ENCODE measurements around the gene FNDC8.

FNDC8 gene

DNA sequence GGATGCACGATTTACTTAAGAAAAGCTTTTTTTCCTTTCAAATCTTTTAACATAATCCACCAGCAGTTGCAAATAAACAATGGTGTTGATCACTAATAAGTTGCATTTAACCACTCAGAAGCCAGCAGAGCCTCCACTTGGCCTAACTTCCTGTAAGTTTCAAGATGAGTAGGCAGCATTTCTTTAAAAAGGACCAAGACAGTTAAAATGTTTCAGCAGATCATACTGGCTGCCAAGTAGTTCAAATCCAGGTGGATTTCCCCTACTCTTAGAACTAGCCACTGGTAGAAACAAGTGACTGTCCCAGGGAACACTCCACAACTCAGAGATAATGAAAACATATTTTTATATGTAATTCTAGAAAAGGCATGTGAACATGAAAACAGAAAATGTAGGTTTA, 40.9 kb upstream of the FNDC8 start:
- DNase-seq (ENCODE audit: low read depth): no peak

DNA sequence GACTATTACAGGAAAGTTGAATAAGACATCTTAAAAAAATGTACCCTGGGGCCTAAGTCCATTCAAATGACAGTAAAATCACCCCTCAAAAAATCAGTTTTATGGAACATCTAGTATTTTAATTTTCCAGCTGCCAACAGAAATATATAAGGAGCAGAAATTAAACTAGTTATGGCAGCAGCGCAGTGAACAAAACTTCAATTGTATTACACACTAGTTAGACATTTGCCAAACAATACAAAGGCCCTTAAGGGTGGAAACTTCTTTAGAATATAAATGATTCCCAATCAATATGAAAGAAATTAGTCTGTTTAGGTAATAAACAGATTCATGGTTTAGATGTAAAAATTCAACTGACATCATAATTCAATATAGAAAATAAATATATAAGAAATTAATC, 39.8 kb upstream of the FNDC8 start:
- DNase-seq (ENCODE audit: low read depth): no peak
- TF ChIP-seq, protein P1, sequence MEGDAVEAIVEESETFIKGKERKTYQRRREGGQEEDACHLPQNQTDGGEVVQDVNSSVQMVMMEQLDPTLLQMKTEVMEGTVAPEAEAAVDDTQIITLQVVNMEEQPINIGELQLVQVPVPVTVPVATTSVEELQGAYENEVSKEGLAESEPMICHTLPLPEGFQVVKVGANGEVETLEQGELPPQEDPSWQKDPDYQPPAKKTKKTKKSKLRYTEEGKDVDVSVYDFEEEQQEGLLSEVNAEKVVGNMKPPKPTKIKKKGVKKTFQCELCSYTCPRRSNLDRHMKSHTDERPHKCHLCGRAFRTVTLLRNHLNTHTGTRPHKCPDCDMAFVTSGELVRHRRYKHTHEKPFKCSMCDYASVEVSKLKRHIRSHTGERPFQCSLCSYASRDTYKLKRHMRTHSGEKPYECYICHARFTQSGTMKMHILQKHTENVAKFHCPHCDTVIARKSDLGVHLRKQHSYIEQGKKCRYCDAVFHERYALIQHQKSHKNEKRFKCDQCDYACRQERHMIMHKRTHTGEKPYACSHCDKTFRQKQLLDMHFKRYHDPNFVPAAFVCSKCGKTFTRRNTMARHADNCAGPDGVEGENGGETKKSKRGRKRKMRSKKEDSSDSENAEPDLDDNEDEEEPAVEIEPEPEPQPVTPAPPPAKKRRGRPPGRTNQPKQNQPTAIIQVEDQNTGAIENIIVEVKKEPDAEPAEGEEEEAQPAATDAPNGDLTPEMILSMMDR (IDR thresholded peaks at IDR 0.05; ENCODE audit: insufficient read depth, low read depth, low read length, missing control alignments): no peak
- no peak overlapping the region for H3K4me3 ChIP-seq (ENCODE audit: low read length)

More for the DNA sequence above, 40.9 kb upstream of the FNDC8 start:
- H3K4me3 ChIP-seq (ENCODE audit: low read length): no peak overlapping the region
- TF ChIP-seq, protein P1 (IDR thresholded peaks at IDR 0.05; ENCODE audit: insufficient read depth, low read depth, low read length, missing control alignments): no peak

DNA sequence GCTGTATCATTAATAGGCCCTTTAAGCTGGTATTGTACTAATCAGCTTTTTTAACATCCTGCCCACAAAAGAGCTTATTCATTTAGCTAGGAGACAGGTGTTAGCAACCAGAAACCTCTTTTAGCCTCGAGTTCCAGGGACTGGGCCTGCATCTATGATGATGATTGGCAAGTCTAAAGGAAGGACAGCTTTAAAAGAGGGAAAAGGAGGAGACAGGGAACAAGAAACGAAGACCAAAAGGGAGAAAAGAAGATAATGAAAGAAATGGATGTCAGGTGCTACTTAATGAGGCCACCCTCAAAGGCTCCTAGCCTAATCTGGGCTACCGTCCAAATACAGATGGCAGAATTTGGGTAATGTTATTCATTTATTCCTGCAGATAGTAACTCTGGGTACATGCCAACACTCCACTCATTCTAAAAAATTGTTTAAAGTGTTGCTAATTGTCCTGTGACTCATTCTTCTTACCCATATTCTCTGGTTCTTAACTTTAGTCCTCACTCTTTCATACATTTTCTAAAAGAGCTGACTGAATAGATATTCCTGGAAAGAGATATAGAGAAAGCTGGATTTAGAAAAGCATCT, 39.2 kb upstream of the FNDC8 start:
- DNase-seq (ENCODE audit: low read depth): peak; percentile 84
- no peak overlapping the region for H3K4me3 ChIP-seq (ENCODE audit: low read length)
- TF ChIP-seq, protein P1 (IDR thresholded peaks at IDR 0.05; ENCODE audit: insufficient read depth, low read depth, low read length, missing control alignments): no peak

DNA sequence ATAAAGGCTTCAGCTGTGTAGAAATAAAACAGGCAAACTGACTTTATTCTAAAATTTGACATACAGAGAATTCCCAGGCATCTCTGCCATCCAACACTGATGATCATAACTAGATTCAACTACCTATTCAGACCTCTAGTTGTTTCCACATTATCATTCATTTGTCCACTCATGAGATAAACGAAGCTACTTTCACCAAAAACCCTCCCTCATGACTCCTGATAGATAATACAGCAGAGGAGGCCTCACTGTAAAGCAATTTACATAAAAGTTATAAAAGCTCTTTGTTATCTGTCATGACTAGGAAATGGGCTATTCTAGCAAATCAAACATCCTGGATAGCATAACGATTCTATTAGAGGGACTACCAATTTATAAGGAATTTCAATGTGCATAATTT, 38.3 kb upstream of the FNDC8 start:
- TF ChIP-seq, protein P1 (IDR thresholded peaks at IDR 0.05; ENCODE audit: insufficient read depth, low read depth, low read length, missing control alignments): no peak
- no peak overlapping the region for H3K4me3 ChIP-seq (ENCODE audit: low read length)
- DNase-seq (ENCODE audit: low read depth): no peak

DNA sequence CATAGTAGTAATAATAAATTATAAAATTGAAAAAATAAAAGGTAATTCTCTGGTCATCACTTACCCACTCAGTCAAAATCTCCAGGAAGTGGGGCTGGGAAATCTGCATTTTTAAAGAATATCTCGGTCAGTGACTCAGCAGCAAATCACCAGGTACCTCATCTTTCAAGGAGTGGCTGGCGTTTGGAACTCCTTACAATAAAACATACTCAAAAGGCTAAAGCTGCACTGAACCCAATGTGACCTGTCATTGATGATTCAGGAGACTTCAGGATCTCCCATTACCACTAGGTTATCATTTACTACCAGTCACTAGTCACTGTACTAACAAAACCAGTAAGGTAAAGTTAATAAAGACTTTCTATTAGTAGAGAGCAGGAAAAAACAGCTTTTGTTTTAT, 36.4 kb upstream of the FNDC8 start:
- TF ChIP-seq, protein P1 (IDR thresholded peaks at IDR 0.05; ENCODE audit: insufficient read depth, low read depth, low read length, missing control alignments): no peak
- no peak overlapping the region for H3K4me3 ChIP-seq (ENCODE audit: low read length)
- peak; percentile 88 for DNase-seq (ENCODE audit: low read depth)

DNA sequence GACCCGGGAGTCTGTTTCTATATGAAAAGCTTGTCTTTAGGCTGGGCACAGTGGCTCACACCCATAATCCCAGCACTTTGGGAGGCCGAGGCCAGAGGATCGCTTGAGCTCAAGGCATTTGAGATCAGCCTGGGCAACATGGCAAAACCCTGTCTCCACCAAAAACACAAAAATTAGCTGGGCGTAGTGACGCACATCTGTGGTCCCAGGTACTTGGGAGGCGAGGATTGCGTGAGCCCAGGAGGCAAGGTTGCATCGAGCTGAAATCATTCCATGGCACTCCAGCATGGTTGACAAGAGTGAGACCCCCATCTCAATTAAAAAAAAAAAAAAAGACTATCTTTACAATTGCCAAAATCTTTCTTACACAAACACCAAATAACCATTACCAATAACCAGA, 35.3 kb upstream of the FNDC8 start:
- TF ChIP-seq, protein P1 (IDR thresholded peaks at IDR 0.05; ENCODE audit: insufficient read depth, low read depth, low read length, missing control alignments): no peak
- no peak for DNase-seq (ENCODE audit: low read depth)
- H3K4me3 ChIP-seq (ENCODE audit: low read length): no peak overlapping the region

DNA sequence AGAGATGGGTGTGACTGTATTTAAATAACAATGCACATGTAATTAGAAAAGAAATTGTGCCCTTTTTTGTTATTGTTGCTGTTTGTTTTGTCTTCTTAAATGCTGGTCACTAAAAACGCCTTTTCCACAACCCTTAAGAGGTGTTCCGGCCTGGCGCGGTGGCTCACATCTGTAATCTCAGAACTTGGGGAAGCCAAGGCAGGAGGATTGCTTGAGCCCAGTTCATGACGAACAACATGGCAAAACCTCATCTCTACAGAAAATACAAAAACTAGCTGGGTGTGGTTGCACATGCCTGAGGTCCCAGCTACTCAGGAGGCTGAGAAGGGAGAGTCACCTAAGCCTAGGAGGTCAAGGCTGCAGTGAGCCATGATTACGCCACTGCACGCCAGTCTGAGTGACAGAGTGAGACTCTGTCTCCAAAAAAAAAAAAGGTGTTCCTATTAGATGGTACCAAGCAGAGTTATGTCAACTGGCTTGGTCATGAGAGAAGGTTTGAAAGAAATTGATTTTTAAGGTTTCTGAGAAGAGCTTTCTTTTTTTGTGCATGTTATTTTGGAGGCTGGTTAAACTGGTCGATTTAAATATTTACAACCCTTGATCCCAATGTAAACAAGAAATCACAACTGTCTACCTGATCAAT, 34.4 kb upstream of the FNDC8 start:
- no peak overlapping the region for H3K4me3 ChIP-seq (ENCODE audit: low read length)
- TF ChIP-seq, protein P1 (IDR thresholded peaks at IDR 0.05; ENCODE audit: insufficient read depth, low read depth, low read length, missing control alignments): no peak
- DNase-seq (ENCODE audit: low read depth): peak; percentile 61

Measured in epithelial cell of esophagus (primary cell).